UCSD-AML1 (cell line): ENCODE data around the gene SIN3B.

Experiments
- DNase-seq: peaks from one replicate; lab custom pipeline; 2025; ENCODE audit not compliant: unreplicated experiment; lab: John Stamatoyannopoulos, UW

The SIN3B gene

DNA sequence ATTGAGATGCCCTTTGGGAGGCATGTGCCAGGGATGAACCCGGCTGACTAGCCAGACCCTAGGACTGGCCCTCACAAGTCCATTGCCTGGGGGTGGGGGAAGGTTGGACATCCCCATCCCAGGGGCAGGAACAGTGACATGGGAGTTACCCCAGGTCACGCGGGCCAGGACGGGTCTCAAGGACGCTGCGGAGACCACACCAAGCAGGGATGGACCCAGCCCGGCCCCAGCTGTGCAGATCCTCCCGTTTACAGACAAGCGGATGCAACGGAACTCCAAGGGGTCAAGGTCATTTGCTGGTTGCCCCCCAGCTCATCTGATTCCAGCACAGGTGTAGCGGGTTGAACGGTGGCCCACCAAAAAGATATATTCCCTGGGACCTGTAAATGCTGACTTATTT is 79.6 kb downstream of the SIN3B start:
- DNase-seq: no peak

DNA sequence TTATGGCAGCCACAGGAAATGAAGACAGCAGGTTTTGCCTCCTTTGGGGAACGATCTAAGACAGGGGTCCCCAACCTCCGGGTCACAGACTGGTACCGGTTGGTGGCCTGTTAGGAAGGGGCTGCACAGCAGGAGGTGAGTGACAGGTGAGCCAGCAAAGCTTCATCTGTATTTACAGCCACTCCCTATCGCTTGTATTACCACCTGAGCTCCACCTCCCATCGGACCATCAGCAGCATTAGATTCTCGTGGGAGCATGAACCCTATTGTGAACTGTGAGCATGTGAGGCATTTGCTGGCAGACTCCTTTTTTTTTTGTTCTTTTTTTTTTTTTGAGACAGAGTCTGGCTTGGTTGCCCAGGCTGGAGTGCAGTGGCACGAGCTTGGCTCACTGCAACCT is 81.8 kb downstream of the SIN3B start:
- DNase-seq: no peak

- no peak for DNase-seq
Observed at GRCh38 chr19:16912780-16913179, 83.6 kb downstream of the SIN3B start.

DNA sequence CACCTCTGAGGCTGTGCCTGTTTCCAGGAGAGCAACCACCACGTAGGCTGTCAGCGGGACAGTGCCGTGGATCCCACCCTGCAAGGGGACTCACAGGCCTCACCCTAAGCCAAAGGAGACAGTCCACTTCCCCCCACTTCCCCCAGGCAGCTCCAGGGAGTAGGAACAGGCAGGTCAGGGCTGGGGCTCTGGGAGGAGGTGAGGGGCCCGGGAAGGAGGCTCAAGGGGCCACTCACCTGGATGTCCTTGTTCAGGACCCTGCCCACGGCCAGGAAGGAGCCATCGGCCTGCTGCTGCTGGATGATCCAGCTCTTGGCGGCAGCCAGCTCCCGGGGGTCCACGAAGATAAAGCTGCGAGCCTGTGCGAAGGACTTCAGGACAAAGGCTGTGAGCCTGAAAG is 85.2 kb downstream of the SIN3B start:
- no peak for DNase-seq

DNA sequence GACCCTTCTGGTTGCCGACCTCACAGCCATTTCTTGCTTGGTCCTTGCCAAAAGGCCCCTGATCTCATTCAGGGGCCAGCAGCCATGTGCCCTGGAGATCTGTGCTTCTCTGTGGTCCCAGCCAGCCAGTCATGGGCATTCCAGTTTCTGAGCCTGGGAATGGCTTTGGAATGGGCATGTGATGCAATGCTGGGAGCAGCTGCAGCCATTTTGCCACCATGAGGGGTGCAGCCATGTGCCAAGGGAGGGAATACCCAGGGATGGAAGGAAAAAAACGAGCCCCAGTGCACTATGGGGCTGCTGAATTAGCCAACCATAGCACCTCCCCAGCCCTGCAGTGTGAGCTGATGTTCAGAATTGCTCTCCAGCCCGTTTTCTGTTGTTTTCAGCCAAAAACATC is 85.9 kb downstream of the SIN3B start:
- DNase-seq: no peak

DNA sequence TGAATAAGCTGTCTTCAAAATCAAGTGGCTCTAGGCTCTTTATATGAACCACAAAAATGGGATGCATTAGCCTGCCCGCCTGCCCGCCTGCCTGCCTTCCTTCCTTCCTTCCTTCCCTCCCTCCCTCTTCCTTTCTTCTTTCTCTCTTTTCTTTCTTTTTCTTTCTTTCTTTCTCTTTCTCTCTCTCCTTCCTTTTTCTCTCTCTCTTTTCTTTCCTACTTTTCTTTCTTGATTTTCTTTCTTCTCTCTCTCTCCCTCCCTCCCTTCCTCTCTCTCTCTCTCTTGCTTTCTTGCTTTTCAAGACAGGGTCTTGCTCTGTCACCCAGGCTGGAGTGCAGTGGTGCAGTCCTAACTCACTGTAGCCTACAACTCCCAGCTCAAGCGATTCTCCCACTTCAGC is 86.5 kb downstream of the SIN3B start:
- no peak for DNase-seq

- no peak for DNase-seq
Observed at GRCh38 chr19:16917401-16917800, 88.2 kb downstream of the SIN3B start.

- DNase-seq: no peak
Observed at GRCh38 chr19:16919496-16919895, 90.3 kb downstream of the SIN3B start.

DNA sequence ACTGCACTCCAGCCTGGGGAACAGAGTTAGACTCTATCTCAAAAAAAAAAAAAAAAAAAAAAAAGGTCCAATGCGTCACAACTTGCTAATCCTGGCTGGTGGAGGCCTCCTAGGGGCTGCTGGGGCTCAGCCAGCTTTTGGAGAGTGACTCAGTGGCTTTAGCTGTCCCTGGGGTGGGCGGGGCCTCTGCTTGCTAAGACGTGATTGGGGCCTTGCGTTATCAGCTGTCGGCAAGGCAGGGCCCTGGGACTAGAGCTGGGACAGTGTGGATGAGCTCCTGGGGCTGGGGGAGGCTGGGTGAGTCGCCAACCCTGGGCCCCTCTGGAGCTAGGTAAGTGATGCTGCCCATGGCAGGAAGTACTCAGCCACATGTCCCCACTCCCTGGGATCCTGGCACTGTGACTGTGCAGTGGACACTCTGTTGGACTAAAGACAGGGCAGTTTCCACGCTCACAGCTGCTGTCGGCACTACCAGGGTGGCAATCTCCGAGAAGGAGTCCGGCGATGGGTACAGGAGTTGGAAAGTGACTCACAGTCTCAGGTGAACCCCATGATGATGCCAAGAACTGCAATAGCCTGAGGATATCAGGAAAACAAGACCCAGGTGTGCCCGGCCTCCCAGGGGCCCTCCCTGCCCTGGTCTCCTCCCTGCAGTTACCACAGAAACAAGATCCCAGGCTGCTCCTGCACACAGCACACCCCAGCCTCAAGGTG is 91.8 kb downstream of the SIN3B start:
- DNase-seq: no peak

- no peak for DNase-seq
Observed at GRCh38 chr19:16921766-16922591, 92.8 kb downstream of the SIN3B start.

DNA sequence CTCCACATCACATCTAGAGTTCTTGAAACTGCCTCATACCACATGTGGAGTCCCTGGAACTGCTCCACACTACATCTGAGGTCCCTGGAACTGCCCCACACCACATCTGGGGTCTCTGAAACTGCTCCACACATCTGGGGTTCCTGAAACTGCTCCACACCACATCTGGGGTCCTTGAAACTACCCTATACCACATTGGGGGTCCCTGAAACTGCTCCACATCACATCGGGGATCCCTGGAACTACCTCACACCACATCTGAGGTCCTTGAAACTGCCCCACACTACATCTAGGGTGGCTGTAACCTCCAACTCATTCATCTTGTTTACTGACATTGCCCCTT is 93.4 kb downstream of the SIN3B start:
- DNase-seq: no peak

DNA sequence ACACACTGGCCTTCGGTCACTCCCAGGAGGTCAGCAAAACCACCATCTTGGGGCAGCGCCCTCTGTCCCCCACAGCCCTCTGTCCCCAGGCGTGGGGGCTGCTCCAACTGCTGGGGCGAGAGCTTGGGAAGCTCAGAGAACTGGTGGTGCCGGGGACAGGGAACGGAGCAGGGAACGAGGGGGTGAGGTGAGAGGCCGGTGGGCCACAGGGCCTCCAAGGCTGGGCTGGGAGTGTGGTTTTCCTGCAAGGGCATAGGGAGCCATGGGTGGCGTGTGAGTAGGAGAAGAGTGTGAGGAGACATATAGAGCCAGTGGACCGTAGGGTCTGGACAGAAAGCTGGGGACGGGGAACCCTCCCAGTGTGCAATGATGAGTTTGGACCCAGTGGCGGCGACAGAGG is 93.8 kb downstream of the SIN3B start:
- DNase-seq: no peak

DNA sequence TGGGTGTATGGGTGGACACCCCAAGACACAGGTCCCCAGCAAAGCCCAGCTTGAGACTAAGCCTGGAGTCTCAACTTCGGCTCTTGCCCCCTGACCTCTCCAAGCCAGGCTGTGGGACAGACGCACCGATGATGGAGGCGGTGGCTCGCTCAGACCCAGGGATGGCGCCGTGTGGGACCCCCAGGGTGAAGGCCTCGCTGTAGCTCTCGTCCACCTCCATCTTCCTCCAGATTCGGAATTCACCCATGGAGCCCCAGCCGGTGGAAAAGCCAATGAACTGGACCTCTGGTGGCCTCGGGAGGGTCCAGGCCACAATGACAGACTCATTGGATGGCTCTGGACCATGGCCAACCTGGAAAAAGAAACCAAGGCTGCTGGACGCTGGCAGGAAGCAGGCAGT is 98.7 kb downstream of the SIN3B start:
- no peak for DNase-seq

- no peak for DNase-seq
Observed at GRCh38 chr19:16928351-16928750, 99.2 kb downstream of the SIN3B start.

- DNase-seq: no peak
Observed at GRCh38 chr19:16928916-16929315, 99.7 kb downstream of the SIN3B start.
